Measurements from ENCODE around the gene SDK1. TPM values are rescaled to one million over a fixed set of nuclear protein-coding genes. Genes with fewer than 3 reads are reported as not detected.

The SDK1 gene
- total RNA-seq, 4 donors from 2014 or later = 3.7 to 80.9 (median 13.1) TPM

- no peak for TF ChIP-seq POLR2A (IDR thresholded peaks at IDR 0.05)
- TF ChIP-seq CTCF (IDR thresholded peaks at IDR 0.05) = no peak
- Histone ChIP-seq H3K4me1 (no peaks in the 10 kb centered on the region), H3K4me3 (no peak overlapping the region), H3K27me3 (no peaks in the 10 kb centered on the region), H3K36me3 (no peaks in the 10 kb centered on the region), H3K27ac (no peak overlapping the region), H3K9me3 (no peaks in the 10 kb centered on the region)
- no peak for DNase-seq
Observed at GRCh38 chr7:3271298-3271697, 29.8 kb upstream of the SDK1 start.

- Histone ChIP-seq H3K9me3 (no peaks in the 10 kb centered on the region), H3K27ac (no peak overlapping the region), H3K4me3 (no peak overlapping the region), H3K4me1 (no peaks in the 10 kb centered on the region), H3K27me3 (no peaks in the 10 kb centered on the region), H3K36me3 (no peaks in the 10 kb centered on the region)
- DNase-seq = no peak
- no peak for TF ChIP-seq POLR2A (IDR thresholded peaks at IDR 0.05)
Observed at GRCh38 chr7:3272691-3273141, 28.3 kb upstream of the SDK1 start.

GRCh38 chr7:3274131-3274530, 26.9 kb upstream of the SDK1 start:
- H3K27ac ChIP-seq = no peak overlapping the region
- no peaks in the 10 kb centered on the region for H3K4me1 ChIP-seq
- no peaks in the 10 kb centered on the region for H3K9me3 ChIP-seq
- TF ChIP-seq POLR2A (IDR thresholded peaks at IDR 0.05) (no peak), CTCF (IDR thresholded peaks at IDR 0.05) (no peak)
- no peaks in the 10 kb centered on the region for H3K27me3 ChIP-seq
- no peak overlapping the region for H3K4me3 ChIP-seq
- H3K36me3 ChIP-seq = no peaks in the 10 kb centered on the region
- no peak for DNase-seq

GRCh38 chr7:3277604-3278572, 23.2 kb upstream of the SDK1 start:
- no peak for TF ChIP-seq POLR2A (IDR thresholded peaks at IDR 0.05)
- no peak for TF ChIP-seq CTCF (IDR thresholded peaks at IDR 0.05)
- Histone ChIP-seq H3K27ac (no peak overlapping the region), H3K4me3 (no peak overlapping the region), H3K27me3 (no peaks in the 10 kb centered on the region), H3K4me1 (no peaks in the 10 kb centered on the region), H3K36me3 (no peaks in the 10 kb centered on the region), H3K9me3 (no peaks in the 10 kb centered on the region)
- no peak for DNase-seq

- TF ChIP-seq CTCF (IDR thresholded peaks at IDR 0.05) (no peak), POLR2A (IDR thresholded peaks at IDR 0.05) (no peak)
- no peak overlapping the region for H3K4me3 ChIP-seq
- H3K36me3 ChIP-seq = no peaks in the 10 kb centered on the region
- H3K27me3 ChIP-seq = no peaks in the 10 kb centered on the region
- no peaks in the 10 kb centered on the region for H3K4me1 ChIP-seq
- DNase-seq = no peak
- no peaks in the 10 kb centered on the region for H3K9me3 ChIP-seq
- H3K27ac ChIP-seq = no peak overlapping the region
Observed at GRCh38 chr7:3279147-3279818, 21.8 kb upstream of the SDK1 start.

- no peak overlapping the region for H3K4me3 ChIP-seq
- H3K27me3 ChIP-seq = no peaks in the 10 kb centered on the region
- no peaks in the 10 kb centered on the region for H3K4me1 ChIP-seq
- H3K36me3 ChIP-seq = no peaks in the 10 kb centered on the region
- TF ChIP-seq POLR2A (IDR thresholded peaks at IDR 0.05) (no peak), CTCF (IDR thresholded peaks at IDR 0.05) (no peak)
- no peaks in the 10 kb centered on the region for H3K9me3 ChIP-seq
- no peak overlapping the region for H3K27ac ChIP-seq
- DNase-seq = no peak
Observed at GRCh38 chr7:3280445-3280844, 20.6 kb upstream of the SDK1 start.
